ENCODE results near the gene CD70. TPM values are rescaled to one million over a fixed set of nuclear protein-coding genes. Genes with fewer than 3 reads are reported as not detected.
"Not testable (repeated sequence)": the region's sequence is repeated elsewhere in the genome, so short reads cannot be mapped to it uniquely, and the experiment has no call there.

CD70 gene
- total and polyA plus RNA-seq, 8 donors = 0.18 TPM; not detected in 7

GRCh38 chr19:6604906-6605305, 14.0 kb upstream of the CD70 start:
- H3K27ac ChIP-seq = no peak overlapping the region
- DNase-seq = no peak
- no peaks in the 10 kb centered on the region for H3K9me3 ChIP-seq
- TF ChIP-seq EP300 (IDR thresholded peaks at IDR 0.05) (no peak), POLR2A (IDR thresholded peaks at IDR 0.05) (no peak), CTCF (IDR thresholded peaks at IDR 0.05) (no peak), POLR2AphosphoS5 (IDR thresholded peaks at IDR 0.05) (no peak)
- H3K4me3 ChIP-seq = no peak overlapping the region
- intact Hi-C loops (cut with DNase I; ENCODE audit: low total_unique reads) = no loop called here
- H3K4me1 ChIP-seq = no peaks in the 10 kb centered on the region
- no peaks in the 10 kb centered on the region for H3K36me3 ChIP-seq
- 47 to 67% (median 52%) methylated on average over 11 of the region's 11 CpGs for WGBS, 5 donors
- H3K27me3 ChIP-seq = peaks cover 0 to 17% (median 5%) of the 10 kb centered on the region in 3 donors

GRCh38 chr19:6602729-6603114, 11.8 kb upstream of the CD70 start:
- 69 to 78% (median 74%) methylated on average over 5 of the region's 5 CpGs for WGBS, 5 donors
- Histone ChIP-seq H3K27me3 (peaks cover 0 to 7% (median 0%) of the 10 kb centered on the region in 3 donors), H3K4me3 (no peak overlapping the region), H3K27ac (no peak overlapping the region), H3K9me3 (no peaks in the 10 kb centered on the region), H3K36me3 (no peaks in the 10 kb centered on the region), H3K4me1 (no peaks in the 10 kb centered on the region)
- TF ChIP-seq CTCF (IDR thresholded peaks at IDR 0.05) = no peak
- no peak for TF ChIP-seq EP300 (IDR thresholded peaks at IDR 0.05)
- TF ChIP-seq POLR2A (IDR thresholded peaks at IDR 0.05) = no peak
- no peak for TF ChIP-seq POLR2AphosphoS5 (IDR thresholded peaks at IDR 0.05)
- no peak for DNase-seq
- intact Hi-C loops (cut with DNase I; ENCODE audit: low total_unique reads) = no loop called here

DNA sequence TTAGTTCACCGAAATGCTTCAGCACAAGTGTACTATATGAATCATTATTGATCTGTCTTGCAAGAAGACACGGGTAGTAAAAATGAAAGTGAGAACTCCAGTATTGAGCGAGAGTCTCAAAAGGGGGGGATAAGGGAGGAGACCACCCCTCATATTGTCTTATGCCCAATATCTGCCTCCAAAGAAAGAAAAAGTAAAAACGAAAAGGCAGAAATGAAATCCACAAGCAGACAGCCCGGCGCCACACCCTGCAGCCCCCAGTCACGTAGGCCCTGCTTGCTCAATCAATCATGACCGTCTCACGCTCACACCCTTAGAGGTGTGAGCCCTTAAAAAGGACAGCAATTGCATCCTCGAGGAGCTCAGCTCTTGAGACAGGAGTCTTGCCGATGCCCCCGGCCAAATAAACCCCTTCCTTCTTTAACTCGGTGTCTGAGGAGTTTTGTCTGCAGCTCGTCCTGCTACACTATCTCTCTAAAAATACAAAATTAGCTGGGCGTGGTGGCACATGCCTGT, 10.6 kb upstream of the CD70 start:
- DNase-seq; intact Hi-C loops (cut with DNase I; ENCODE audit: low total_unique reads); H3K27ac ChIP-seq; H3K9me3 ChIP-seq; H3K4me1 ChIP-seq; H3K36me3 ChIP-seq; H3K4me3 ChIP-seq: not testable (repeated sequence)
- WGBS, 5 donors = 64 to 69% (median 67%) methylated on average over 15 of the region's 15 CpGs
- H3K27me3 ChIP-seq = peaks cover 0 to 11% (median 0%) of the 10 kb centered on the region in 3 donors

GRCh38 chr19:6600951-6601536, 10.1 kb upstream of the CD70 start:
- intact Hi-C loops (cut with DNase I; ENCODE audit: low total_unique reads); H3K4me1 ChIP-seq; H3K27ac ChIP-seq; DNase-seq; H3K4me3 ChIP-seq; H3K9me3 ChIP-seq; H3K36me3 ChIP-seq: not testable (repeated sequence)
- 81 to 84% (median 82%) methylated on average over 10 of the region's 10 CpGs for WGBS, 5 donors
- H3K27me3 ChIP-seq = peaks cover 0 to 11% (median 0%) of the 10 kb centered on the region in 3 donors

GRCh38 chr19:6599866-6600454, 9.0 kb upstream of the CD70 start:
- no peak overlapping the region for H3K27ac ChIP-seq
- 64 to 78% (median 68%) methylated on average over 8 of the region's 8 CpGs for WGBS, 5 donors
- DNase-seq = no peak

GRCh38 chr19:6598254-6598892, 7.4 kb upstream of the CD70 start:
- peaks cover 0 to 23% (median 0%) of the 10 kb centered on the region in 3 donors for H3K27me3 ChIP-seq
- H3K9me3 ChIP-seq; H3K36me3 ChIP-seq; H3K27ac ChIP-seq; H3K4me3 ChIP-seq; intact Hi-C loops (cut with DNase I; ENCODE audit: low total_unique reads); DNase-seq; H3K4me1 ChIP-seq: not testable (repeated sequence)
- WGBS, 5 donors = 51 to 59% (median 54%) methylated on average over 6 of the region's 6 CpGs

More at GRCh38 chr19:6599866-6600454, 9.0 kb upstream of the CD70 start:
- Histone ChIP-seq H3K9me3 (no peaks in the 10 kb centered on the region), H3K4me3 (no peak overlapping the region), H3K36me3 (no peaks in the 10 kb centered on the region), H3K4me1 (no peaks in the 10 kb centered on the region), H3K27me3 (peaks cover 0 to 11% (median 0%) of the 10 kb centered on the region in 3 donors)
- TF ChIP-seq EP300 (IDR thresholded peaks at IDR 0.05) = no peak
- TF ChIP-seq POLR2A (IDR thresholded peaks at IDR 0.05) = no peak
- no peak for TF ChIP-seq CTCF (IDR thresholded peaks at IDR 0.05)
- TF ChIP-seq POLR2AphosphoS5 (IDR thresholded peaks at IDR 0.05) = no peak
- intact Hi-C loops (cut with DNase I; ENCODE audit: low total_unique reads) = no loop called here

DNA sequence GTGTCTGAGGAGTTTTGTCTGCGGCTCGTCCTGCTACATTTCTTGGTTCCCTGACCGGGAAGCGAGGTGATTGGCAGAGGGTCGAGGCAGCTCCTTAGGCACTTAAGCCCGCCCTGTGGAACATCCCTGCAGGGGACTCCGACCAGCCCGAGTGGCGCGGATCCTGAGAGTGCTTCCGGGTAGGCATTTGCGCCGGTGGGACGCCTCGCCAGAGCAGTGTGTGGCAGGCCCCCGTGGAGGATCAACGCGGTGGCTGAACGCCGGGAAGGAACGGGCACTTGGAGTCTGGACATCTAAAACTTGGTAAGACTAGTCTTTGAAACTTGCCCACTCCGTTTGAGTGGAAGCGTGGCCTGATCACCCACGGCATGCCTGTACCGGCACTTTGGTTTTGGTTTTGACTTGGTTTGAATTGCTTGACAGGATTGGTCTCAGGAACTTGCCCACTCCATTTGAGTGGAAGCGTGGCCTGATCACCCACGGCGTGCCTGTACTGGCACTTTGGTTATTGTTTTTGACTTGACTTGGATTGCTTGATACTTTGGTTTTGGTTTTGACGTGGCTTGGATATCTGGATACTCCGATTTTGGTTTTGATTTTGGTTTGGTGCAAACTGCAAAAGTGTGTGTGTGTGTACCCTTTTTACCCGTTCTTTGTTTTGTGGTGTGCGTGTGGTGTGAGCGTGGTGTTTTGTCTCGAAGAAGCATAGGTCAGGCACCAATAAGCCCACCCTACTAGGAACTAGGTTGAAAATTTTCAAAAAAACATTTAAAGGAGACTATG, 6.7 kb upstream of the CD70 start:
- DNase-seq; intact Hi-C loops (cut with DNase I; ENCODE audit: low total_unique reads); H3K9me3 ChIP-seq; H3K27ac ChIP-seq; H3K36me3 ChIP-seq; H3K4me3 ChIP-seq; H3K4me1 ChIP-seq: not testable (repeated sequence)
- 89 to 92% (median 90%) methylated on average over 31 to 34 of the region's 34 CpGs for WGBS, 5 donors
- peaks cover 0 to 29% (median 0%) of the 10 kb centered on the region in 3 donors for H3K27me3 ChIP-seq

All from stomach (tissue), 9 donors.